HG03378 (cell line): ENCODE results near the gene PRKCZ.

Source experiments
- ATAC-seq: cut with Tn5 transposase; IDR thresholded peaks from one replicate; pipeline ENCODE4 v1.9.1; 2021; ENCODE audit warnings: mild to moderate bottlenecking, moderate library complexity; ENCODE audit not compliant: unreplicated experiment

The PRKCZ gene

DNA sequence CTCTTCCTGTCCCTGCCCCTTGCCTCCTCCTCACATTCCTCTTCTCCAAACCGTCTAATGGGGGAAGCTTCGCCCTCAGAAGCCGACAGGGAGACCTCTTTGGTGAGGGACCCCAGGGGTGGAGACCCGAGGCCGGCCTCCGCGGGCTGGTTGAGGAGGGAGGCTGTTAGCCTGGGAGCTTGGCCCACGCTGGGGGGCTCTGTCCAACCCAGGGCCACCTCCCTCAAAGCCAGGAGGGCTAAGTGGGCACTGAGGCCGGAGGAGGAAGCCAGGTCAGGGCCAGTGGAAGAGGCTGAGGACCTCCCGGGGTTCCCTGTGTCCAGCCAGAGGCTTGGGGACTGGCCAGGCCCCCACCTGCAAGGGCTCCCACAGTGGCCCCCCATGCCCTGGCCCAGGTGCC lies 25.8 kb upstream of the PRKCZ start:
- ATAC-seq, result no peak

DNA sequence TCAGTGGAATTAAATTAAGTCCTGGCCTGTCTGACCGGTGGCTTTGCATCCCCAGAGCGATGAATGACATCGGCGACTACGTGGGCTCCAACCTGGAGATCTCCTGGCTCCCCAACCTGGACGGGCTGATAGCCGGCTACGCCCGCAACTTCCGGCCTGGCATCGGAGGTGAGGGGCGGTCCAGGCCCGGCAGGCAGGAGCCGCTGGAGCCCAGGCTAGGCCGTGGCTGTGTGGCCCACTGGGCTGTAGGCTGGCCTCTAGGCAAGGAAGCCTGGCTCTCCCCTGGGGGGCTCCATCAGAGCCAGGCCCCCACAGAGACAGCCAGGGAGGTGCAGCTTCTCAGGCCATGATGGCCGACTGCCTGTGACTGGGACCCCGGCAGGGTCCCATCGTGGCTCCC lies 25.3 kb upstream of the PRKCZ start:
- ATAC-seq, result no peak

DNA sequence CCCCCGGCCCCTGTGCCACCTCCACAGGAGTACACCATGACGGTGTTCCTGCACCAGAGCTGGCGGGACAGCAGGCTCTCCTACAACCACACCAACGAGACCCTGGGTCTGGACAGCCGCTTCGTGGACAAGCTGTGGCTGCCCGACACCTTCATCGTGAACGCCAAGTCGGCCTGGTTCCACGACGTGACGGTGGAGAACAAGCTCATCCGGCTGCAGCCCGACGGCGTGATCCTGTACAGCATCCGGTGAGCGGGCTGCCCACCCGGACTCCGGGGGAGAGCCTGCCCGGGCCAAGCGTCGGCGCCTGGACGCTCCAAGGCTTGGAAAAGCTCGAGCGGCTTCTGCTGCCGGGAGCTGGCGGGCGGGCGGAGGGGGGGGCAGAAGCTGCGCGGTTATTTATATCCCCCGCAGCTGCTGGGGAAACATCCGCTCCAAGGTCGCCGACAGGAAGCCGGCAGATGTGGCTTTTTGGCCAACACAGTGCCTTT lies 24.7 kb upstream of the PRKCZ start:
- no peak for ATAC-seq

DNA sequence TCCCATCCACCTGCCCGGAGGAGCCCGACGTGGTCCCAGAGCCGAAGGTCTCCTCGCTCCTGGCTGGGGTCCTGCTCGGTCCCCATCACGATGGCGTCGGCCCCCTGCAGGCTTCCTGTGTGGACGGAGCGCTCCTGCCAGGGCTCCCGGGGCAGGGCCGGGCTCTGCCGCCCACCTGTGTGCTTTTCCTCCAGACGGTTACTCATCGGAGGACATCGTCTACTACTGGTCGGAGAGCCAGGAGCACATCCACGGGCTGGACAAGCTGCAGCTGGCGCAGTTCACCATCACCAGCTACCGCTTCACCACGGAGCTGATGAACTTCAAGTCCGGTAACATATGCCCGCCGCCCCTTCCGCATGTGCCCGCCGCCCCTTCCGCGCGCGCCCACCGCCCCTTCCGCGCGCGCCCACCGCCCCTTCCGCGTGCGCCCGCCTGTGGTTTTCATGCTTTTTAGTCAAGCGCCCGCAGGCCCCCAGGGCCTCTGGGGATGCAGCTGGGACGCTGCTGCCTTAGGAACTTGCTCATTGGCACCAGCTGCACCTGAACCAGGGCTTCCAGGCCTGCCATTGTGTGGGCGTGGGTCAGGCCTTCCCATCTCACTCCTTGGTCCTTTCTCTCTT lies 22.1 kb upstream of the PRKCZ start:
- no peak for ATAC-seq

DNA sequence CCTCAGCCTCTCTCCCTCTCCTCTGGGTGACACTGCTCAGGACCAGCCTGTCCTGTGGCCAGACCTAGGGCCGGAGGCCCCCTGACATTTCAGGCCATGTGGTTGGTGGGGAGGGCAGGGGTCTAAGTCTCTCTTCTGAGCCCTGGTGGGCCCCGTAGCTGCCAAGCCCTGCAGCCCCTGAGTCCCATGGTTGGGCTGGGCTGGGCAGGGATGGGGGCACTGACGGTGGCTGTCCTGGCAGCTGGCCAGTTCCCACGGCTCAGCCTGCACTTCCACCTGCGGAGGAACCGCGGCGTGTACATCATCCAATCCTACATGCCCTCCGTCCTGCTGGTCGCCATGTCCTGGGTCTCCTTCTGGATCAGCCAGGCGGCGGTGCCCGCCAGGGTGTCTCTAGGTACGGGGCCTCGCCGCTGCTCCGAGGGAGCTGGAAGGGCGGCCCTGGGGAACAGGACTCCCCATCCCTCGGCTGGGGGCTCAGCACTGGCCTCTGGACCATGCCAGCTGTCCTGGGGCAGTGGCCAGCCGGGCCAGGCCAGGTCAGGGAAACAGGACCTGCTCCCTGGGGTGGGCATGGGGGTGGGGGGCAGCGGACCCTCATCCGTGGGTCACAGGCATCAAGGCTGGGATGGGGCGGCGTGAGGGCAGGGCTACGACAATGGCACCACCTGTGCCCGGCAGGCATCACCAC lies 21.2 kb upstream of the PRKCZ start:
- no peak for ATAC-seq

DNA sequence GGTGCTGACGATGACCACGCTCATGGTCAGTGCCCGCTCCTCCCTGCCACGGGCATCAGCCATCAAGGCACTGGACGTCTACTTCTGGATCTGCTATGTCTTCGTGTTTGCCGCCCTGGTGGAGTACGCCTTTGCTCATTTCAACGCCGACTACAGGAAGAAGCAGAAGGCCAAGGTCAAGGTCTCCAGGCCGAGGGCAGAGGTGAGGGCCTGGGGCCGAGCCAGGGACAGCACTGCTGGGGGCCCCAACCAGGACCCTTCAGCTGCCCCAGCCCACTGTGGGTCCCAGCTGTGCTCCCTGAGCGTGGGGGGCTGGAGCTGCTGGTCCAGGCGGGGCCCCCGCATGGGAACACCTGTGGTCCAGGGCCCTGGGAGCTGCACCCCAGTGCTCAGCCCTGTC lies 20.6 kb upstream of the PRKCZ start:
- ATAC-seq, result no peak

DNA sequence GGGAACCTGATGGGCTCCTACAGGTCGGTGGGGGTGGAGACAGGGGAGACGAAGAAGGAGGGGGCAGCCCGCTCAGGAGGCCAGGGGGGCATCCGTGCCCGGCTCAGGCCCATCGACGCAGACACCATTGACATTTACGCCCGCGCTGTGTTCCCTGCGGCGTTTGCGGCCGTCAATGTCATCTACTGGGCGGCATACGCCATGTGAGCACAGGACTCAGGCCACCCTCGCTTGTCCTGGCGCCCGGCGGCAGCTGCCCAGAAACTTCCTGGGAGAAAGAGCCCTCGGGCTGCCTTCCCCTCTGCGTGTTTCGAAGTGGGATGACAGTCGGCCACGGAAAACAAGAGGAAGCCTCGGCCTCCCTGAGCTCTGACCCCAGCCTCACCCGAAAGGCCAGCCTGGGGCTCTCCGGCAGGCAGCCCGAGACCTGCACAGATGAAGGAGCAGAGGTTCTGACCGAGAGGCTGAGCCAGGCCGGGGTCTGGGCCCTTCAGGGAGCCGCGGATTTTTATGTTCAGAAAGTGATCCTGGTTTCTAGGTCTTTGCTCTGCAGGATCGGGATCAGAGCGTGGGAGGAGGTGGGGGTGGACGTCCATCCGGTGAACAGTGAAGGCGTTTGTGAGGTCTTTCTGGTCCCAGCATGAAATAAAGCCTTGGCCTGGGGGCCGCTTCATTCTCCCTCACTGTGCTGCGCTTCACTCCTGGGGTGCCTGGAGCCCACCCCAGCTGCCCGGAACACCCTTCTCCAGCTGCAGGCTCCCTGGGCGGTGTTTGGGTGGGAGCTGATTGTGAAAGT lies 19.9 kb upstream of the PRKCZ start:
- no peak for ATAC-seq

DNA sequence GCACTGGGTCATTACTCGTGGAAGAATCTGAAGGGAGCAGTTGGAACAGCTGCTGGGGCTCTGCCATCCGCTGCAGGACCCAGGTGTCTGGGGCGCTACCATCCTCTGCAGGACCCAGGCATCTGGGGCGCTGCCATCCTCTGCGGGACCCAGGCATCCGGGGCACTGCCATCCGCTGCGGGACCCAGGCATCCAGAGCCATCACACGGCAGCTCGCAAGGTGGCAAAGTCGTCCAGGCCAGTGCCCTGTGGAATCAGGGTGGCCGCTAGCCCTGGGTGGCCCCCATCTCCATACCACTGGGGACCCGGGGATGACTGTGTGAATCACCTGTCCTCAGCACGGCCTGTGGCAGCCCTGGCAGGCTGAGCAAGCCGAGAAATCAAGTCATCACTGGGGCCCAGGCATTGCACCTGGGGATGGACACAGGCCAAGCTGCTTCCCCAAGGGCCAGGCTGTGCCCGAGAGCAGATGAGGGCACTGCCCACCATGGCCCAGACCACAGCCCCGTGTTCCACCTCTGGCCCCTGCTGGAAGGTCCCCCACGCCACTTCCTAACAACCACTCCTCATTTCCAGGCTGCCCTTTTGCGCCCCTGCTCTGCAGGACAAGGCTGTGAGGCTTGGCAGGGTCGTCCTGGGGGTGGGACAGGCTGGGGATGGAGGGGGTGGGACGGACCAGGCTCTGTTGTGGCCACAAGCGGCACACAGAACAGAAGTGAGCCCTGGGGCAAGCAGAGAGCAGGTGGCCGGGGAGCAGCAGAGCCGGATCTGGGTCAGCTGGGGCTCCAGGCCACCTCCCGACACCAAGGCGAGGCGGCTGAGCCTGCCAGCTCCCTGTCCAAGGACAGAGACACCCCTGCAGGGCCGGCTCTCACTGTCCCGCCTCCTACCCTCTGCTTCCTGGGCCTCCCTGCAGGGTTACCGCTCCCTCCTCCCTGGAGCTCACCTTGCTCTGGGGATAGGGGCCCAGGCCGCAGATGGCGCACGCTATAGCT lies 18.4 kb upstream of the PRKCZ start:
- no peak for ATAC-seq

DNA sequence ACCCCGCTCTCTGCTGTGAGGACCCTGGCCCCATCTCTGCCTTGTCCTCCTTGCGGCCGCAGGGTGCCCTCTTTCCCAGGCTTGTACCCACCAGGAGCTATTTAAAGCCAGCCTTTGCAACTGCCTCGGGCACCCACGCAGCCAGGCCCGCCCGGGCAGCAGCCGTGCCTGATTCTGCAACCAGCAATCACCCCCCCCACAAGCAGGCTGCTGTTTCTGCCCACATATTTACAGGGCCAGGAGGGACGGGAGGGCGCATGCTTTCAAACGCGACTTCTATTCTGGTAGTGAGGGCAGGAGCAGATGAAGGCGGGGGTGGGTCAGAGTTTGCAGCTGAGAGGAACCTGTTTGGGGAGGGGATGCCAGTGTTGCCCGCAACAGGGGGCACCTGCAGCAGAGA lies 17.5 kb upstream of the PRKCZ start:
- ATAC-seq, result no peak

DNA sequence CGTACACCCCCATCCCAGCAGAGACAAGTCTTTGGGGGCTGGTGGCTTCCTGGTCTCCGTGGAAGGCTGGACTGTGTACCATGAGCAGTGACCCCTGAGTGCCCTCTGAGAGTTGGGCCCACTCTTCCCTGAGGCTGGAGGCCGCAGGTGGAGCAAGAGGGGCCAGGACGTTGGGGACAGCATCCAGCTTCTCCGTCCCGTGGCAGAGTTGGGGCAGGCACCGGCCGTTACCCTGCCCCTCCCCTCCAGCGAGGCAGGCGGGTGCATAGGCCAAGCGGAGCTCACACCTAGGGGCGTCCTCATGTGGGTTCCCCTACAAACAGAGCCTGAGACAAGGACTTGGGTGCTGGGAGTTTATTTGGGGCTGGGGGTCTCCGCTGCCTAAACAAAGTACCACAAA lies 17.0 kb upstream of the PRKCZ start:
- ATAC-seq, result no peak

DNA sequence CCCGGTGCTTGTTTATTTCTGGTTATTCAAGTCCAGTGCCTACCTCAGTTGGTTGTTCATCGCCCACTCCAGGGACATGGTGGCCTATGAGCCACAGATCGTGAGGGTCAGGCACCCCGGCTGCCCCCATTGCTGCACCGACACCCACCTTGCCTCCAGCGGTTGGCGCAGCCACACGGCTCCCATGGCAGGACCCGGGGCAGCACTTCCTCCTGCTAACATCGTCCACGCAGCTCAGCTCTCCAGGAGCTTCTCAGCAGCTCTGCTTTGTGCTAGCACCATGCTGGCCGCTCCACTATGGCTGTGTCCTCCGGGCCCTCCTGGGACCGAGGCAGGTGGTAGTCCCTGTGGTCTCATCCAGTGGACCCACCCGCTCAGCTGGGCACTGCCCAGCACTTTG lies 13.9 kb upstream of the PRKCZ start:
- no peak for ATAC-seq

DNA sequence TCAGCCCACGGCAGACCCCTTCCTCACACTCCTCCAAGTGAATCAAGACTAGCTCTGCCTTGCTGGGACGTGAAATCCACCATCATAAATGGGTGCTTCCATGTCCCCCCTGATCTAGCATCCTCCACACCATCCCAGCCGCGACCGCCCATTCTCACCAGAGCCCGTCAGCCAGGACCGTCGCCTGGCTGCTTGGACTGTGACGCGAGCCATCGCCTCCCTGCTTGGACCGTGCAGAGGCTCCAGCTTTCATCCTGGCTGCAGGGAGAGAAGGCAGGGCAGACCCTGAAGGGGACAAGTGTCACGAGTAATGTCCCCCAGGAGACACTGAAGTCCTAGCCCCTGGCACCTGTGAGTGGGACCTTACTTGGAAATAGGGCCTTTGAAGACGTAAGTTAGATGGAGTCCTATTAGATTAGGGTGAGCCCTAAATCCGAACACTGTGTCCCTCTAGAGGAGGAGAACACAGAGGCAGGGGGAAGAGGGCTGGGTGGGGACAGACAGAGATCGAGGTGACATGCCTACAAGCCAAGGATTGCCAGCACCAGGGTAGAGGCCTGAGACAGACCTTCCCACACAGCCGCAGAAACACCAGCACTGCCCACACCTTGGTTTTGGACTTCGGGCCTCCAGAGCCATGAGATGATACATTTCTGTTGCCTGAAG lies 12.8 kb upstream of the PRKCZ start:
- ATAC-seq, result no peak

DNA sequence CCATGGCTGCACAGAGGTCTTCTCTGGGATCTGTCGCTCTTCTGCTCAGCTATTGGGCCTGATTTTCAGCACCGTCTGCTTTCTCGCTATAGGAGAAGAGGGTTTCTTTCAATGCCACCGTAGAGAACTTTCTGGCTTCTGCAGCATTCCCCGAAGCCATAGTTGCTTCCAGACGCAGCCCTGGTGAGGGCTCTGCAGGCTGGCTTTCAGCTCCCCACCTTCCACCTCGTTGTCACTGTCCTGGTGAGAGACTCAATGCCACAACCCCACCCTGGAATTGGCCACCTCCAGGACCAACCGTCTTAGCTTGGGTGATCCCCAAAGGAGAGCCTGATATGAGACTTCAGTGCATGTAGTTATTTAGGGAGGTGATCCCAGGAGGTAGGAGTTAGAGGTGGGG lies 12.0 kb upstream of the PRKCZ start:
- ATAC-seq, result no peak

DNA sequence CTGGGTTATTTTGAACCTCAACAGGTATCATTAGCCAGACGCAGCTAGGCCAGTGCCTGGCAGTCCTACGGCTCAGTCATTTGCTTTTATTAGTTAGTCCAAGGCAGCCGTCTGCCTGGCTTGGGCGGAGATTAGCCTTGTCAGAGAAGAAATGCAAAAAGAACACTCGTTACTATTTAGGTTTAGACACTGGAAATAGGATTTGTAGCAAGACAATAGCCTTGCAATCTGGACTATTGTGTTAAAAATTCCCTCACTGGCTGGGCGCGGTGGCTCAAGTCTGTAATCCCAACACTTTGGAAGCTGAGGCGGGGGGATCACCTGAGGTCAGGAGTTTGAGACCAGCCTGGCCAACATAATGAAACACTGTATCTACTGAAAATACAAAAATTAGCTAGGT lies 11.0 kb upstream of the PRKCZ start:
- ATAC-seq, result no peak

DNA sequence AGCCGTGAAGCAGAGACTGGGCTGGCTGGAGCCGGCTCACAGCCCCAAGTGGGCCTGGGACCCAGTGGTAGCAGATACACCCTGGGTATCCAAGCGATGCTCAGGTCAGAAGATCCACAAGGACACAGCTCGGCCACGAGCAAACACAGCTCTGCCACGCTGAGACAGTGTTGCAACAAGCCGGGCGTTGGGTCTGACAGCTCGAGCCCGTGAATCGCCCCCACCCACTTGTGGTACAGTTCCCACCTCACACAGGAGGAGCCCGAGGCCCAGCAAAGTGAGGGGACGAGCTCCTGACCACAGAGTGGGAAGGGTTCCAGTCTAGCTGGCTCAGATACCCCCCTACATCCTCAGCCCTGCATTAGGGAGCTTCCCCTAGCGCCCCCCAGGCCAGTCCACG lies 8.9 kb upstream of the PRKCZ start:
- no peak for ATAC-seq

DNA sequence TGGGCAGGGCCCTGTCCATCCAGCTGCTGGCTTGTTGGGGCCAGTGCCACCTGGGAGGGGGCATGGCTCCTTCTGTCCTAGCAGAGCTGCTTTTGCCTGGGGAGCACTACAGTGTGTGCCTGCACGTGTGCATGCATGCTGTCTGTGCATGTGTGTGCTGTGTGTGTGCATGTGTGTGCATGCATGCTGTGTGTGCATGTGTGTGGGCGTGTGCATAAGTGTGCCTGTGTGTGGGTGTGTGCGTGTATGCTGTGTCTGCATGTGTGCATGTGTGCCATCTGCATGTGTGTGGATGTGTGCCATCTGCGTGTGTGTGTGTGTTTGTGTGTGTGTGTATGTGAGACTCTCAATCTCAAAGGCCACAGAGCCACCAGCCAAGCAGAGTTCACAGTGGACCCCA lies 8.3 kb upstream of the PRKCZ start:
- no peak for ATAC-seq

DNA sequence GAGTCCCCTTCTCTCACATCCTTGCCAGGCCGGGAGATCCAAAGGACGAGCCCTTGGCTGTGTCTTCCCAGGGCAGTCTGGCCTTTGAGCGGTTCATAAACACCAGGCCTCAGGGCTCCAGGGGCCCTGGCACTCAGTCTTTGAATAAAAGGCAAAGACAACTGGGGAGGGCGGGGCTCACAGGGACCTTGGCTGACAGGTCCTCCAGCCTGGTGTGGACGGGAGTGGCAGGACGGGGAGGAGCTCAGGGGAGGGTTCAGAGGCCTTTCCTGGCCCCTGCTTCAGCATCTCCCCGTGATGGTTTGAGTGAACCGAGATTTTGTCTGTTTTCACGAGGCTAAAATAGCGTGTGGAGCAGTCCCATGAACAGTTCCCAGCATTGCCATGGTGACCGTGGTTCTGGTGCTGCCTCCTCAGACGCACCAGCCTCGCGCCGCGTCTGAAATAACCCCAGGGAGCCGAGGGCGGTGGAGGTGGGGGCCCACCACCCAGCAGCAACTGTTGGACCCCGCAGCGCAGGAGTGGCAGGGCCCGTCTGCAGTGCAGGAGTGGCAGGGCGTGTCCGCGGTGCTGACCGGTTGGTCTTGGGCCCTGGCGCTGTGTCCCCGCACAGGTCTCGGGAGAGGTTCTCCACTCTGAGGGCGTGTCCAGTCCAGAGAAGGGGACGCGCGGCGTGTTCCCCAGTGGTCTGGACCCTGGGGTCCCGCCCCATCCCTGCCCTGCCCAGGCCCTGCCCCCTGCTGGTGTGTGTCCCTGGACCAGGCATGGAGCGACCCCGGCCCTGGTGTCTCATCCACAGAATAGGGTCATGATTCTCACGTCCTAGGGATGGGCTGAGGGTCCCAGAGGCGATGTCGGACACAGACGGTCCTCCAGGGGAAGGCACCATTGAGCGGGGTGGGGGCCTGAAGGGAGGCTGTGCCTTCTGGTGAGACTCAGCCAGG lies 7.1 kb upstream of the PRKCZ start:
- ATAC-seq, result no peak

DNA sequence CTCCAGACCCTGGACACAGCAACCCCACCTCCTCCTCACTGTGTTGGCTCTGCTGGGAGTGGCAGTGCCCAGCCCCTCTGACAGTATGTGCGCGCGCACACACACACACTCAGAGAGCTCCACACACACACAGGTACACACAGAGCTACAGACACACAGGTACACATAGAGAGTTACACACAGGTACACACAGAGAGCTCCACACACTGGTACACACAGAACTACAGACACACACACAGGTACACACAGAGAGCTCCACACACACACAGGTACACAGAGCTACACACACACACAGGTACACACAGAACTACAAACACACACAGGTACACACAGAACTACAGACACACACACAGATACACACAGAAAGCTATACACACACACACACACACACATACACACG lies 6.3 kb upstream of the PRKCZ start:
- ATAC-seq, result no peak
